Measurements from ENCODE around the gene RAD54L. TPM values are rescaled to one million over a fixed set of nuclear protein-coding genes. Genes with fewer than 3 reads are reported as not detected.

RAD54L gene
- polyA plus RNA-seq, 1 of the 3 experiments (the other 2 are of a cell fraction), result 11.5 TPM

DNA sequence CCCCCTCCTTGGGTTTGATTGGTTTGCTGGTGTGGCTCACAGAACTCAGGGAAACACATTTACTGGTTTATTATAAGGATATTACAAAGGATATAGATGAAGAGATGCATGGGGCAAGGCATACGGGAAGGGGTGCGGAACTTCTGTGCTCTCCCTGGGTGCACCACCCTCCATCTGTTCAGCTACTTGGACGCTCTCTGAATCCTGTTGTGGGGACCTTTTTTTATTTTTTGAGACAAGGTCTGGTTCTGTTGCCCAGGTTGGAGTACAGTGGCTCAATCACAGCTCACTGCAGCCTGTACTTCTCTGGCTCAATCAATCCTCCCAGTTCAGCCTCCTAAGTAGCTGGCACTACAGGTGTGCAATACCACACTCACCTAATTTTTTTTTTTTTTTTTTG is 37.0 kb upstream of the RAD54L start:
- Histone ChIP-seq H3K36me3 (replicated peaks in 1 of 2; ENCODE audit: control insufficient read depth in 1 of 2, insufficient read depth in 2 of 2, low read length in 1 of 2) (no peaks in the 10 kb centered on the region), H3K4me2 (no peak overlapping the region), H3F3A (replicated peaks; ENCODE audit: insufficient read depth) (no peaks in the 10 kb centered on the region), H4K20me1 (ENCODE audit: insufficient read depth) (no peaks in the 10 kb centered on the region), H3K27ac (ENCODE audit: low read depth in 2 of 2, low read length in 1 of 2) (no peak overlapping the region), H2AFZ (ENCODE audit: low read depth) (no peak overlapping the region), H3K9me2 (no peaks in the 10 kb centered on the region), H3K9me3 (no peaks in the 10 kb centered on the region), H3K9ac (no peak overlapping the region), H3K79me2 (ENCODE audit: insufficient read depth) (no peaks in the 10 kb centered on the region), H3K27me3 (ENCODE audit: insufficient read depth) (no peaks in the 10 kb centered on the region), H3K4me1 (ENCODE audit: control insufficient read depth in 1 of 2, insufficient read depth in 2 of 2, low read depth in 1 of 2, low read length in 1 of 2) (peaks cover 0 to 3% of the 10 kb centered on the region in 2 experiments; a peak in 1 of 4 replicates), H3K4me3 (ENCODE audit: low read depth in 2 of 2, low read length in 1 of 2) (no peak overlapping the region)
- TF ChIP-seq TEAD4 (IDR thresholded peaks at IDR 0.05; ENCODE audit: borderline replicate concordance, insufficient read depth), result no peak
- TF ChIP-seq EP300 (IDR thresholded peaks at IDR 0.05; ENCODE audit: borderline replicate concordance in 1 of 2, low read depth in 1 of 2, low read length in 1 of 2), result no peak
- no peak for TF ChIP-seq POLR2AphosphoS5 (IDR thresholded peaks at IDR 0.05; ENCODE audit: low read depth, low read length)
- no peak for TF ChIP-seq GABPA (IDR thresholded peaks at IDR 0.05; ENCODE audit: low read depth)
- no peak for TF ChIP-seq SIN3A (IDR thresholded peaks at IDR 0.05; ENCODE audit: borderline replicate concordance, low read depth, low read length)
- TF ChIP-seq CHD2 (IDR thresholded peaks at IDR 0.05; ENCODE audit: low read length, partially characterized antibody), result no peak
- TF ChIP-seq, protein P1, sequence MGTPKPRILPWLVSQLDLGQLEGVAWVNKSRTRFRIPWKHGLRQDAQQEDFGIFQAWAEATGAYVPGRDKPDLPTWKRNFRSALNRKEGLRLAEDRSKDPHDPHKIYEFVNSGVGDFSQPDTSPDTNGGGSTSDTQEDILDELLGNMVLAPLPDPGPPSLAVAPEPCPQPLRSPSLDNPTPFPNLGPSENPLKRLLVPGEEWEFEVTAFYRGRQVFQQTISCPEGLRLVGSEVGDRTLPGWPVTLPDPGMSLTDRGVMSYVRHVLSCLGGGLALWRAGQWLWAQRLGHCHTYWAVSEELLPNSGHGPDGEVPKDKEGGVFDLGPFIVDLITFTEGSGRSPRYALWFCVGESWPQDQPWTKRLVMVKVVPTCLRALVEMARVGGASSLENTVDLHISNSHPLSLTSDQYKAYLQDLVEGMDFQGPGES (IDR thresholded peaks at IDR 0.05; ENCODE audit: low read depth, low read length), result no peak
- TF ChIP-seq GATA2 (CRISPR knock-in tag; IDR thresholded peaks at IDR 0.05), result no peak
- no peak for TF ChIP-seq RFX5 (IDR thresholded peaks at IDR 0.05; ENCODE audit: low read length)
- TF ChIP-seq, protein P2, sequence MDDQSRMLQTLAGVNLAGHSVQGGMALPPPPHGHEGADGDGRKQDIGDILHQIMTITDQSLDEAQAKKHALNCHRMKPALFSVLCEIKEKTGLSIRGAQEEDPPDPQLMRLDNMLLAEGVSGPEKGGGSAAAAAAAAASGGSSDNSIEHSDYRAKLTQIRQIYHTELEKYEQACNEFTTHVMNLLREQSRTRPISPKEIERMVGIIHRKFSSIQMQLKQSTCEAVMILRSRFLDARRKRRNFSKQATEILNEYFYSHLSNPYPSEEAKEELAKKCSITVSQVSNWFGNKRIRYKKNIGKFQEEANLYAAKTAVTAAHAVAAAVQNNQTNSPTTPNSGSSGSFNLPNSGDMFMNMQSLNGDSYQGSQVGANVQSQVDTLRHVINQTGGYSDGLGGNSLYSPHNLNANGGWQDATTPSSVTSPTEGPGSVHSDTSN (IDR thresholded peaks at IDR 0.05), result no peak
- no peak for TF ChIP-seq FOXM1 (IDR thresholded peaks at IDR 0.05; ENCODE audit: low read depth)
- TF ChIP-seq, protein P3, sequence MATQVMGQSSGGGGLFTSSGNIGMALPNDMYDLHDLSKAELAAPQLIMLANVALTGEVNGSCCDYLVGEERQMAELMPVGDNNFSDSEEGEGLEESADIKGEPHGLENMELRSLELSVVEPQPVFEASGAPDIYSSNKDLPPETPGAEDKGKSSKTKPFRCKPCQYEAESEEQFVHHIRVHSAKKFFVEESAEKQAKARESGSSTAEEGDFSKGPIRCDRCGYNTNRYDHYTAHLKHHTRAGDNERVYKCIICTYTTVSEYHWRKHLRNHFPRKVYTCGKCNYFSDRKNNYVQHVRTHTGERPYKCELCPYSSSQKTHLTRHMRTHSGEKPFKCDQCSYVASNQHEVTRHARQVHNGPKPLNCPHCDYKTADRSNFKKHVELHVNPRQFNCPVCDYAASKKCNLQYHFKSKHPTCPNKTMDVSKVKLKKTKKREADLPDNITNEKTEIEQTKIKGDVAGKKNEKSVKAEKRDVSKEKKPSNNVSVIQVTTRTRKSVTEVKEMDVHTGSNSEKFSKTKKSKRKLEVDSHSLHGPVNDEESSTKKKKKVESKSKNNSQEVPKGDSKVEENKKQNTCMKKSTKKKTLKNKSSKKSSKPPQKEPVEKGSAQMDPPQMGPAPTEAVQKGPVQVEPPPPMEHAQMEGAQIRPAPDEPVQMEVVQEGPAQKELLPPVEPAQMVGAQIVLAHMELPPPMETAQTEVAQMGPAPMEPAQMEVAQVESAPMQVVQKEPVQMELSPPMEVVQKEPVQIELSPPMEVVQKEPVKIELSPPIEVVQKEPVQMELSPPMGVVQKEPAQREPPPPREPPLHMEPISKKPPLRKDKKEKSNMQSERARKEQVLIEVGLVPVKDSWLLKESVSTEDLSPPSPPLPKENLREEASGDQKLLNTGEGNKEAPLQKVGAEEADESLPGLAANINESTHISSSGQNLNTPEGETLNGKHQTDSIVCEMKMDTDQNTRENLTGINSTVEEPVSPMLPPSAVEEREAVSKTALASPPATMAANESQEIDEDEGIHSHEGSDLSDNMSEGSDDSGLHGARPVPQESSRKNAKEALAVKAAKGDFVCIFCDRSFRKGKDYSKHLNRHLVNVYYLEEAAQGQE (IDR thresholded peaks at IDR 0.05; ENCODE audit: low read depth, low read length), result no peak
- TF ChIP-seq, protein P4, sequence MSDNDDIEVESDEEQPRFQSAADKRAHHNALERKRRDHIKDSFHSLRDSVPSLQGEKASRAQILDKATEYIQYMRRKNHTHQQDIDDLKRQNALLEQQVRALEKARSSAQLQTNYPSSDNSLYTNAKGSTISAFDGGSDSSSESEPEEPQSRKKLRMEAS (IDR thresholded peaks at IDR 0.05; ENCODE audit: low read depth), result no peak
- TF ChIP-seq NFIC (IDR thresholded peaks at IDR 0.05; ENCODE audit: borderline replicate concordance), result no peak
- ChIA-PET POLR2A (no interaction called here), CTCF (interaction anchor here (1.0 to 2.0 kb wide), 2 partner anchors 13 to 34 kb away, joined by 3 to 10 read pairs; no protein-coding TSS in a partner anchor)
- WGBS (ENCODE audit: low lambda C conversion rate), result 91% methylated on average over 3 of the region's 3 CpGs
- no peak for DNase-seq
